ENCODE data around the gene SEMA5A.

SEMA5A gene

DNA sequence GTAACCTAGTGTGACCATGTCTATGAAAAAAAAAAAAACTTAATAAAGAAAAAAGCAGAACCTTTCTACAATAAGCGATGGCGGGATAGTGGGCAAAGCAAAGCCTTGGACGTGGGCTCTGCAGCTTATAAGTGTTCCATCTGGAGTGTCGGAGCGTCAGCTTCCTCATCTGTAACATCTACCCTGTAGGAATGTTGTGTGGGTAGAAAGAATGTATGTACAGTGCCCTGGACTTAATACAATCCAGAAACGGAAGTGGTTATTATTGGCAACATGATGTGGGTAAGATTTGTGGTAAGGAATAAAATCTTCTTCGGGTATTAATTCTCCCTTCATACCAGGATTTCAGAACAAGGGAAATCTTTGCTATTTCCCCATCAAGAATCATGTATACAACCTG is 66.5 kb downstream of the SEMA5A start:
- peaks cover 4% of the 10 kb centered on the region for H3K4me1 Mint-ChIP-seq
- H3K9me3 Mint-ChIP-seq: peaks cover 53% of the 10 kb centered on the region
- no peak for DNase-seq
- no peak overlapping the region for H3K27ac Mint-ChIP-seq
- H3K4me3 Mint-ChIP-seq: no peak overlapping the region
- TF ChIP-seq, protein P1, sequence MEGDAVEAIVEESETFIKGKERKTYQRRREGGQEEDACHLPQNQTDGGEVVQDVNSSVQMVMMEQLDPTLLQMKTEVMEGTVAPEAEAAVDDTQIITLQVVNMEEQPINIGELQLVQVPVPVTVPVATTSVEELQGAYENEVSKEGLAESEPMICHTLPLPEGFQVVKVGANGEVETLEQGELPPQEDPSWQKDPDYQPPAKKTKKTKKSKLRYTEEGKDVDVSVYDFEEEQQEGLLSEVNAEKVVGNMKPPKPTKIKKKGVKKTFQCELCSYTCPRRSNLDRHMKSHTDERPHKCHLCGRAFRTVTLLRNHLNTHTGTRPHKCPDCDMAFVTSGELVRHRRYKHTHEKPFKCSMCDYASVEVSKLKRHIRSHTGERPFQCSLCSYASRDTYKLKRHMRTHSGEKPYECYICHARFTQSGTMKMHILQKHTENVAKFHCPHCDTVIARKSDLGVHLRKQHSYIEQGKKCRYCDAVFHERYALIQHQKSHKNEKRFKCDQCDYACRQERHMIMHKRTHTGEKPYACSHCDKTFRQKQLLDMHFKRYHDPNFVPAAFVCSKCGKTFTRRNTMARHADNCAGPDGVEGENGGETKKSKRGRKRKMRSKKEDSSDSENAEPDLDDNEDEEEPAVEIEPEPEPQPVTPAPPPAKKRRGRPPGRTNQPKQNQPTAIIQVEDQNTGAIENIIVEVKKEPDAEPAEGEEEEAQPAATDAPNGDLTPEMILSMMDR (IDR thresholded peaks at IDR 0.05): no peak
- H3K27me3 Mint-ChIP-seq (ENCODE audit: low read depth, poor library complexity): peaks cover 4% of the 10 kb centered on the region
- peaks cover 71% of the 10 kb centered on the region for H3K36me3 Mint-ChIP-seq (ENCODE audit: low read depth)

DNA sequence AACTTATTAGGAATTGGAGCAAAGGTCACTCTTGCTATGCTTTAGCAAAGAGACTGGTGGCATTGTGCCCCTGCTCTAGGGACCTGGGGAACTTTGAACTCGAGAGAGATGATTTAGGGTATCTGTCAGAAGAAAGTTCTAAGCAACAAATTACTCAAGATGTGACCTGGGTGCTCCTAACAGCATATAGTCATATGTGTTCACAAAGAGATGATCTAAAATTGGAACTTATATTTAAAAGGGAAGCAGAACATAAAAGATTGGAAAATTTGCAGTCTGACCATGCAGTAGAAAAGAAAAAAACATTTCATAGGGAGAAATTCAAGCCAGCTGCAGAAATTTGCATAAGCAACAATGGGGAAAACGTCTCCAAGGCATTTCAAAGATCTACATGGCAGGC is 68.3 kb downstream of the SEMA5A start:
- Mint-ChIP-seq H3K36me3 (ENCODE audit: low read depth) (peaks cover 55% of the 10 kb centered on the region), H3K27ac (no peak overlapping the region), H3K9me3 (peaks cover 41% of the 10 kb centered on the region), H3K4me1 (peaks cover 4% of the 10 kb centered on the region), H3K27me3 (ENCODE audit: low read depth, poor library complexity) (peaks cover 4% of the 10 kb centered on the region), H3K4me3 (no peak overlapping the region)
- TF ChIP-seq, protein P1 (IDR thresholded peaks at IDR 0.05): no peak
- DNase-seq: no peak

DNA sequence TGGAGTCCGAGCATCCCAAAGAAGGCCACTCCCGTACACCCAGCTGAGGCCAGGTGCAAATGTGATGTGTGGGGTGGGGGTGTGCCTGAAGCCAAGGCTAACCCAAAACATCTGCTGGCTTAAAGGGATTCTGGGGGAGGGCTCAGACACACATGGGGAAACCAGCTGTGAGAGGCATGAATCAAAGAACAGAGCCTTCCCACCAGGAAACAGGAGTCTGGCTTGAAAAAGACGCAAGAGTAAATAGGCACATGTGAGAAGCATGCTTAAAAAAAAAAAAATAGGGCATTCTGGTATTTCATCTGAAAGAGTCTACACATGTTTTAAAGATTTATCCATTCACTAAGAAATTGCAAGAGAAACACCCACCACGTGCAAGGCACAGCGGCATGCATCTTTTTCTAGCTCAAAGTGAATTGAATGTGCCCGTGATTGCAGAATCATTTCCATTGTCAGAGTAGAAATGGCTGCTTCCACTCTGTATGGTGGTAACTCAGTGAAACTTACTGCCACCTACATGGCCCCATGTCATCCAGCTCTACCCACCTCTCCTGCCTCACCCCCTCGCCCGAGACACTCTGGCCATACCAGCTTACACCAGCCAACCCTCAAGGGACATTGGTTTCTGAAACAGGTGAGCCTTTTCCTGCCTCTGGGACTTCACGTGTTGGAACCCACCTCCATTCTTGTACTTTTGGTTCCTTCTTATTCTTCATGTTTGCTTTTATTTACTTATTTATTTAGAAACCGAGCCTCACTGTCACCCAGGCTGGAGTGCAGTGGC is 71.5 kb downstream of the SEMA5A start:
- TF ChIP-seq, protein P1 (IDR thresholded peaks at IDR 0.05): no peak
- Mint-ChIP-seq H3K27me3 (ENCODE audit: low read depth, poor library complexity) (peaks cover 4% of the 10 kb centered on the region), H3K4me1 (peaks cover 10% of the 10 kb centered on the region), H3K36me3 (ENCODE audit: low read depth) (peaks cover 43% of the 10 kb centered on the region), H3K27ac (no peak overlapping the region), H3K4me3 (no peak overlapping the region), H3K9me3 (peaks cover 31% of the 10 kb centered on the region)
- no peak for DNase-seq

DNA sequence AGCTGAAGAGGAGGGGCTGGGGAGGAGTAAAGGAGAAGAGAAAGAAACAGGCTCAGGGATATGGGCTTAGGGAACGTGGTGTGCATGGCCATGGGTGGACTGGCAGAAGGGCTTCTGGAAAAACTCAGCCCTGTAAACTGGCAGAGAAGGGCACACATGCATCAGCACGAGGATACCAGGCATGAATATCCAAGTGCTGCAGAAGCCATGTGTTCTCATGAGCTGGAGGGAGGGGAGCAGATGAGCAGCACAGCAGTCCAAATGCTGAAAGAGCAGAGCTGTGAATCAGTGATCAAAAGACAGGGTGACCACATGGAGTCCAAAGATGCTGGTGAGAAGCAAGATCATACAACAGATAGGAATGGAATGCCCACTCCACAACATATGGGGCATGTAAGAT is 72.3 kb downstream of the SEMA5A start:
- H3K4me1 Mint-ChIP-seq: peaks cover 10% of the 10 kb centered on the region
- peaks cover 4% of the 10 kb centered on the region for H3K27me3 Mint-ChIP-seq (ENCODE audit: low read depth, poor library complexity)
- H3K9me3 Mint-ChIP-seq: peaks cover 23% of the 10 kb centered on the region

DNA sequence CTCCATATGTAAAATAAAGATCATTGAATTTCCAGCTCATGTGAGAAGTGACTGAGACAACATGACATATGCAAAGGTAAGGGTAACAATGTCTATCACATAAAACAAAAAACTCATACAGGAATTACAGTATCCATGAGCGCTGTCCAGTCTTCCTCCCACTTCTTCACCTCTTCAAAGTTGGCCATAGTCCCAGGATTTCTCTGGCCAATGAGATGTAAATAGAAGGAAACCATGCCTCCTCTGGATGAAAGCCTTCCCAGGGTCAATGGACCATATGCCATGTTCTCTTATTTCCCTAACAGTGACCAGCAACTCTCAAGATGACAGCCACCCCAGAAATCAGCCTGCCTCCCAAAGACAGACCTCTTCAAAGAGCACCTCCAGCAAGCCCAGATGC is 75.5 kb downstream of the SEMA5A start:
- peaks cover 25% of the 10 kb centered on the region for H3K4me1 Mint-ChIP-seq
- H3K4me3 Mint-ChIP-seq: no peak overlapping the region
- H3K27ac Mint-ChIP-seq: no peak overlapping the region
- DNase-seq: no peak
- no peaks in the 10 kb centered on the region for H3K9me3 Mint-ChIP-seq
- peaks cover 12% of the 10 kb centered on the region for H3K36me3 Mint-ChIP-seq (ENCODE audit: low read depth)
- no peaks in the 10 kb centered on the region for H3K27me3 Mint-ChIP-seq (ENCODE audit: low read depth, poor library complexity)
- TF ChIP-seq, protein P1 (IDR thresholded peaks at IDR 0.05): no peak

More for the DNA sequence above, 72.3 kb downstream of the SEMA5A start:
- TF ChIP-seq, protein P1 (IDR thresholded peaks at IDR 0.05): no peak
- peak overlapping the region; percentile 4 for H3K27ac Mint-ChIP-seq
- no peak for DNase-seq
- no peak overlapping the region for H3K4me3 Mint-ChIP-seq
- peaks cover 36% of the 10 kb centered on the region for H3K36me3 Mint-ChIP-seq (ENCODE audit: low read depth)

DNA sequence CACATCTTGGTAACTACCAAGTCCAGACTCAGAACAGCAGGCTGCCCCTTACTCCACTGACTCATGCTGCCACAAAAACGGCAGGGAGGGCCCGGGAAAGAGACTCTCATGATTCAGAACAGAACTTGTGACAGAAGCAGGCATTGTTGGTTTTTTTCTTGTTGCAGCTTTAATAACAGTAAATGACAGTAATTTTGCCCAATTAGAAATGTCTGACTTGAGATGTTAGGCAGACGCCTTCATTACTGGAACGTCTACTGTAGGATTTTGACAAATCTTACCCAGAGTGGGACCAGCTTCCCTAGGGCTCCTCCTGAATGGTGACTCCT is 77.9 kb downstream of the SEMA5A start:
- peaks cover 26% of the 10 kb centered on the region for H3K4me1 Mint-ChIP-seq
- H3K4me3 Mint-ChIP-seq: no peak overlapping the region
- H3K27ac Mint-ChIP-seq: peak overlapping the region; percentile 91
- no peaks in the 10 kb centered on the region for H3K27me3 Mint-ChIP-seq (ENCODE audit: low read depth, poor library complexity)
- H3K36me3 Mint-ChIP-seq (ENCODE audit: low read depth): peaks cover 13% of the 10 kb centered on the region
- TF ChIP-seq, protein P1 (IDR thresholded peaks at IDR 0.05): no peak
- H3K9me3 Mint-ChIP-seq: no peaks in the 10 kb centered on the region
- DNase-seq: no peak

Data from nephron progenitor cell (in vitro differentiated cells).